GM12878 (cell line): ENCODE measurements around the gene TMPRSS3. TPM values are rescaled to one million over a fixed set of nuclear protein-coding genes. Genes with fewer than 3 reads are reported as not detected.

ENCODE experiments used
- ATAC-seq: fragments of 200-7000 bp; cut with Tn5 transposase; 3 replicates; pipeline ENCODE4 v1.9.1; 2020; ENCODE audit warnings: mild to moderate bottlenecking, moderate library complexity
- BruUV-seq: library from RNA; stranded (reverse); fragments of 400-500 nt; replicated peaks from 2 replicates; lab custom pipeline; 2021; lab: Mats Ljungman, UMichigan
- CTCF ChIA-PET: fragments of 300-600 bp; sonication (Branson Sonifier 250); formaldehyde crosslinking; extraction: SDS; loops from one replicate; lab custom pipeline; 2021; ENCODE audit warnings: inconsistent platforms; lab: Yijun Ruan, JAX
- POLR2A ChIA-PET: fragments of 350-600 bp; formaldehyde crosslinking; extraction: SDS; loops from one replicate; lab custom pipeline; 2021; ENCODE audit warnings: inconsistent platforms; lab: Charles Lee
- RAD21 ChIA-PET: fragments of 300-600 bp; sonication (Branson Sonifier 250); formaldehyde crosslinking; loops from one replicate; lab custom pipeline; 2023; ENCODE audit warnings: antibody characterized with exemption; ENCODE audit not compliant: unreplicated experiment; lab: Charles Lee
- SMC1A ChIA-PET: fragments of 300-600 bp; sonication (Branson Sonifier 250); formaldehyde crosslinking; loops from one replicate; lab custom pipeline; 2023; ENCODE audit not compliant: unreplicated experiment, uncharacterized antibody; lab: Charles Lee
- DNase-seq: peaks from one replicate; pipeline ENCODE4 v3.0.0-alpha.2; 2011; ENCODE audit warnings: low read depth, low spot score
- FAIRE-seq: peaks from 3 replicates; lab custom pipeline; 2011; peaks lifted over from hg19 to GRCh38; lab: Jason Lieb, UNC
- H2AFZ ChIP-seq: 2 replicates; pipeline ENCODE4 v1.6.0; 2011; ENCODE audit warnings: low read depth, low read length, control low read depth; ENCODE audit not compliant: control insufficient read depth
- H3K27ac ChIP-seq: 2 replicates; pipeline ENCODE4 v1.5.1; 2011; ENCODE audit warnings: control low read depth; ENCODE audit not compliant: control insufficient read depth, insufficient read depth
- H3K27me3 ChIP-seq, 2 experiments: replicated peaks in 1 of 2; 2 replicates each; pipeline versions ENCODE4 v1.6.0 to v1.6.1; 2011; ENCODE audit warnings: low read length in 1 of 2; ENCODE audit not compliant: control insufficient read depth in 2 of 2, insufficient read depth in 2 of 2
- H3K36me3 ChIP-seq, 2 experiments: 2 replicates each; pipeline ENCODE4 v1.5.1; 2011; ENCODE audit warnings: low read length in 1 of 2; ENCODE audit not compliant: control insufficient read depth in 2 of 2, insufficient read depth in 2 of 2
- H3K4me1 ChIP-seq: 2 replicates; pipeline ENCODE4 v1.6.1; 2011; ENCODE audit warnings: mild to moderate bottlenecking, low read length, moderate library complexity, mixed read lengths; ENCODE audit not compliant: control insufficient read depth, insufficient read depth
- H3K4me2 ChIP-seq: 2 replicates; pipeline ENCODE4 v1.6.0; 2011; ENCODE audit warnings: control low read depth; ENCODE audit not compliant: control insufficient read depth, insufficient read depth
- H3K4me3 ChIP-seq: fragments of 200-600 bp; sonication (generic); 2 replicates; pipeline ENCODE4 v1.5.1; 2016
- H3K79me2 ChIP-seq: 2 replicates; pipeline ENCODE4 v1.6.0; 2011; ENCODE audit warnings: low read length; ENCODE audit not compliant: control insufficient read depth, insufficient read depth
- H3K9ac ChIP-seq: 2 replicates; pipeline ENCODE4 v1.8.0; 2011; ENCODE audit warnings: low read length, control low read depth, mixed read lengths; ENCODE audit not compliant: control insufficient read depth, insufficient read depth
- H3K9me3 ChIP-seq: replicated peaks from 3 replicates; pipeline ENCODE4 v1.5.1; 2011; ENCODE audit warnings: mild to moderate bottlenecking, low read length; ENCODE audit not compliant: control insufficient read depth, insufficient read depth
- H4K20me1 ChIP-seq: 2 replicates; pipeline ENCODE4 v1.6.0; 2011; ENCODE audit not compliant: control insufficient read depth, insufficient read depth
- FOS ChIP-seq: IDR thresholded peaks from 3 replicates; pipeline ENCODE4 v1.6.1; 2011; ENCODE audit warnings: borderline replicate concordance; ENCODE audit not compliant: insufficient read length; ENCODE audit errors: extremely low read depth
- HDGF ChIP-seq: fragments of 450-650 bp; IDR thresholded peaks from 2 replicates; pipeline ENCODE4 v1.6.1; 2016; ENCODE audit warnings: antibody characterized with exemption
- KLF5 ChIP-seq: fragments of 450-650 bp; IDR thresholded peaks from 2 replicates; pipeline ENCODE4 v1.6.1; 2014; ENCODE audit warnings: mild to moderate bottlenecking; ENCODE audit not compliant: partially characterized antibody
- MEF2A ChIP-seq: IDR thresholded peaks from 2 replicates; pipeline ENCODE4 v1.6.1; 2011; ENCODE audit warnings: low read depth, mild to moderate bottlenecking, low read length, moderate library complexity; ENCODE audit not compliant: insufficient read depth
- MYB ChIP-seq: fragments of 150-350 bp; IDR thresholded peaks from 2 replicates; pipeline ENCODE4 v1.6.1; 2014; ENCODE audit warnings: mild to moderate bottlenecking, low read depth, low read length, borderline replicate concordance
- TAF1 ChIP-seq: IDR thresholded peaks from 2 replicates; pipeline ENCODE4 v1.6.1; 2011; ENCODE audit warnings: mild to moderate bottlenecking, low read depth, low read length, borderline replicate concordance
- WGBS: methylation state at CpG from one replicate; pipeline ENCODE4 v1.1.6; 2016; ENCODE audit warnings: low lambda C conversion rate; ENCODE audit not compliant: insufficient replicate concordance, insufficient coverage; ENCODE audit errors: missing lambda C conversion rate; 5-methylcytosine and 5-hydroxymethylcytosine counted together
- in situ Hi-C: fragments of 300-500 bp; cut with MboI; formaldehyde crosslinking; loops from 9 replicates; pipeline ENCODE4 v1.14.3; 2018; ENCODE audit warnings: mixed read lengths
- intact Hi-C: fragments of 100-400 bp; cut with micrococcal nuclease; formaldehyde crosslinking; loops from one replicate; pipeline ENCODE4 v1.14.2; 2022; ENCODE audit not compliant: unreplicated experiment
- polyA plus RNA-seq, 11 experiments: library from polyadenylated mRNA; depleted of rRNA in 4 of 11; unstranded in 6 of 11; stranded (reverse) in 5 of 11; fragments of >200 nt; fragmentation: Nextera tagmentation in 4 of 11; fragmentation: Illumina TruSeq in 1 of 11; extraction: Ambion mirVana in 4 of 11; extraction: Trizol in 1 of 11; gene quantifications; 1 replicate in 1 of 11; 2 replicates in 10 of 11; pipeline versions ENCODE4 v1.2.1 to v1.2.3, GENCODE V29; 2011 to 2016; ENCODE audit warnings: inconsistent platforms in 2 of 11, missing spikeins in 2 of 11, low read depth in 1 of 11
- total RNA-seq, 4 experiments: library from RNA; depleted of rRNA in 3 of 4; stranded (reverse); fragments of >200 nt in 3 of 4; fragmentation: Illumina TruSeq in 1 of 4; extraction: Trizol in 1 of 4; gene quantifications; 2 replicates each; pipeline versions ENCODE4 v1.2.1 to v1.2.3, GENCODE V29; 2013 to 2021

The TMPRSS3 gene
- total and polyA plus RNA-seq, 10 of the 15 experiments (the other 5 are each of a cell fraction or from before 2014, with no cell fraction given), result 0.51 to 1.5 (median 0.82) TPM; not detected in 1

DNA sequence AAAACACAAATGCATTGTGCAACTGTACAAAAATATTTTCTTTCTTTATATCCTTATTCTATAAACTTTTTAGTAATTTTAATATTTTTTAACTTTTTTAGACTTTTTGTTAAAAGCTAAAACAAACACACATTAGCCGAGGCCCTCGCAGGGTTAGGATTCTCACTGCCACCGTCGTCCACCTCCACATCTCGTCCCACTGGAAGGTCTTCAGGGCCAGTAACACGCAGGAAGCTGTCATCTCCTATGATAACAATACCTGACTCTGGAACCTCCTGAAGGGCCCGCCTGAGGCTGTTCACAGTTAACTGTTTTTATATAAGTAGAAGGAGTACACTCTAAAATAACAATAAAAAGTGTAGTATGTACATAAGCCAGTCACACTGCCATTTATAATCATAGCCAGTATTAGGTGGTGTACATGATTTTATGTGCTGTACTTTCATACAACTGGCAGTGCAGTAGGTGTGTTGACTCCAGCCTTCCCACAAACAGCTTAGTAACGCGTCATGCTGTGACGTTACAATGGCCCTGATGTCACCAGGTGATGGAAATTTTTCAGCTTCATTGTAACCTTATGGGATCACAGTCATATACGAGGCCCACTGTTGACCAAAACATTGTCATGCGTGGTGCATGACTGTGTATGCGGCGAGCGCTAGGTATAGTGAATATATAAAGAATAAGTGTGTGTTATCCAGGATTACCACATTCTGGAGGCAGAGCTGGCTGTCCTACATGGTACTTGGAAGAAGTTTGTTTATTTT lies 53.9 kb downstream of the TMPRSS3 start:
- CTCF ChIA-PET, result interaction anchor here (0.8 to 2.7 kb wide), 5 partner anchors 12 to 195 kb away, joined by 3 to 12 read pairs (median 4); no protein-coding TSS in a partner anchor
- FAIRE-seq (no peak), ATAC-seq (no peak), DNase-seq (no peak)
- H3K27me3 ChIP-seq, result no peaks in the 10 kb centered on the region
- H4K20me1 ChIP-seq, result no peaks in the 10 kb centered on the region
- no peak overlapping the region for H3K4me3 ChIP-seq
- H3K4me1 ChIP-seq, result peaks cover 13% of the 10 kb centered on the region
- SMC1A ChIA-PET, result interaction anchor here (0.8 to 6.7 kb wide), 2 partner anchors 52 to 81 kb away, joined by 4 to 41 read pairs; no protein-coding TSS in a partner anchor
- no peak overlapping the region for H2AFZ ChIP-seq
- H3K9ac ChIP-seq, result no peak overlapping the region
- no TSS peak for BruUV-seq
- H3K4me2 ChIP-seq, result no peak overlapping the region
- no peaks in the 10 kb centered on the region for H3K36me3 ChIP-seq
- intact Hi-C loops (no loop called here), in situ Hi-C loops (no loop called here)
- POLR2A ChIA-PET, result no interaction called here
- RAD21 ChIA-PET, result no interaction called here
- whole genome bisulfite sequencing, result 78% methylated on average over 15 of the region's 15 CpGs
- H3K9me3 ChIP-seq, result no peaks in the 10 kb centered on the region
- TF ChIP-seq HDGF (no peak), FOS (no peak), MEF2A (no peak), TAF1 (no peak), MYB (no peak), KLF5 (no peak)
- no peaks in the 10 kb centered on the region for H3K79me2 ChIP-seq
- no peak overlapping the region for H3K27ac ChIP-seq
